Activated naive CD8-positive, alpha-beta T cell (primary cell): ENCODE data around the gene BIN2.
A peak's percentile ranks its signal among the peaks of the same experiment; 100 is the strongest.
"Not testable (repeated sequence)": the region's sequence is repeated elsewhere in the genome, so short reads cannot be mapped to it uniquely, and the experiment has no call there.

Experiments
- H3K27ac Mint-ChIP-seq: one replicate; pipeline ENCODE4 v1.8.0; 2021; ENCODE audit warnings: mixed read lengths
- H3K27me3 Mint-ChIP-seq: one replicate; pipeline ENCODE4 v1.8.0; 2021; ENCODE audit warnings: mixed read lengths
- H3K36me3 Mint-ChIP-seq: one replicate; pipeline ENCODE4 v1.8.0; 2021; ENCODE audit warnings: mixed read lengths
- H3K4me1 Mint-ChIP-seq: one replicate; pipeline ENCODE4 v1.8.0; 2021; ENCODE audit warnings: low read depth, mixed read lengths
- H3K4me3 Mint-ChIP-seq: one replicate; pipeline ENCODE4 v1.8.0; 2021; ENCODE audit warnings: mild to moderate bottlenecking, mixed read lengths
- H3K9me3 Mint-ChIP-seq: one replicate; pipeline ENCODE4 v1.8.0; 2021; ENCODE audit warnings: low read depth, mixed read lengths

Gene BIN2

DNA sequence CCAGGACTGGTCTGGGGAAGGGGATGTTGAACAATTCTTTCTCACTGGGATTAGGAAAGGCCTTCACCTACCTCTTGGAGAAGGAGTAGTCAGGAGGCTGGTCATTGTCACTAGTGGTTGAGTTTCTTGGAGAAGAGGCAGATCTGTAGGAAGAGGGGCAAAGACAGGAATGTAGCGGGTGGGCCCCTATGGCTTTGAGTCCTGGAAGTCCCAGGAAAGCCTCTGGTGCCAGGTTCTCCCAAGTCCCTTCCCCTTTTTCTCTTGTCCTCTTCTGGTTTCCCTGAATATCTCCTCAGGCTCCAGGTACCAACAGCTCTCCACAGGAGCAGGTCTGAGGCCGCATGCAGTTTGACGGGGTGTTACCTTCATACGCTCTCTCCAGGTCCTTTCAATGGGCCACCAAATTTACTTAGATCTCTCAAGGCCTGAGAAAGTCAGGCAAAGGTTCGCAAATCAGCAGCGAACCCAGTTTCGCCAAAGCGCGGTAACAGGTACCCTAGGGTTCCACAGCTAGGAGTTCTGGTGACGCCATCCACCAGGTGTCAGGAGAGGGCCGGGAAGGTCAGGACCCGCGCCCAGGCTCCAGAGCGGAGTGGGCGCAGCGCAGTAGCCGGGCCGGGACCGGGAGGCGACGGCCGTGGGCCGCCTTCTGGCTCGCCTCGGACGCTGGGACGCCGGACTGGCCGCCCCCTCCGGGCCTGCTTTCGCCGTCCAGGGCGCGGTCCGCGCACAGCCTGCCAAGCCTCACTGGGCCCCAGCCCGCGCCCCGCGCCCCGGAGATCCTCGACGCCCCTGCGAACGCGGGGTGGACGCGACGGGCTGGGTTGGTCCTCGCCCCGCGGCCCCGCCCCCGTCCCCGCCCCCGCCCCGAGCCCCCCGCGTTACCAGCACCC, 54.6 kb downstream of the BIN2 start:
- H3K4me3 Mint-ChIP-seq, result peak overlapping the region; percentile 83
- peaks cover 29% of the 10 kb centered on the region for H3K4me1 Mint-ChIP-seq
- H3K36me3 Mint-ChIP-seq, result peaks cover 2% of the 10 kb centered on the region
- no peaks in the 10 kb centered on the region for H3K27me3 Mint-ChIP-seq
- H3K27ac Mint-ChIP-seq, result peak overlapping the region; percentile 70
- no peaks in the 10 kb centered on the region for H3K9me3 Mint-ChIP-seq

DNA sequence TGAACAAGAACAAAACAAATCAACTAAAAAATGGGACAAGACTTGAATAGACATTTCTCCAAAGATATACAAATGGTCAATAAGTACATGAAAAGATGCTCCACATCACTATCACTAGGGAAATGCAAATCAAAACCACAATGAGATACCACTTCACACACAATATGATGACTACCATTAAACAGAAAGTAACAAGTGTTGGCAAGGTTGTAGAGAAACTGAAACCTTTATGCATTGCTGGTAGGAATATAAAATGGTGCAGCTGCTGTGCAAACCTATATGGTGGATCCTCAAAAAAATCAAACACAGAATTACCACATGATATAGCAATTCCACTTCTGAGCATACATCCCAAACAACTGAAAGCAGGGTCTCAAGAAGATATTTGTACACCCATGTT, 59.0 kb downstream of the BIN2 start:
- Mint-ChIP-seq H3K9me3 (no peaks in the 10 kb centered on the region), H3K4me1 (peaks cover 26% of the 10 kb centered on the region), H3K27me3 (no peaks in the 10 kb centered on the region), H3K27ac (no peak overlapping the region), H3K4me3 (no peak overlapping the region), H3K36me3 (peaks cover 2% of the 10 kb centered on the region)

DNA sequence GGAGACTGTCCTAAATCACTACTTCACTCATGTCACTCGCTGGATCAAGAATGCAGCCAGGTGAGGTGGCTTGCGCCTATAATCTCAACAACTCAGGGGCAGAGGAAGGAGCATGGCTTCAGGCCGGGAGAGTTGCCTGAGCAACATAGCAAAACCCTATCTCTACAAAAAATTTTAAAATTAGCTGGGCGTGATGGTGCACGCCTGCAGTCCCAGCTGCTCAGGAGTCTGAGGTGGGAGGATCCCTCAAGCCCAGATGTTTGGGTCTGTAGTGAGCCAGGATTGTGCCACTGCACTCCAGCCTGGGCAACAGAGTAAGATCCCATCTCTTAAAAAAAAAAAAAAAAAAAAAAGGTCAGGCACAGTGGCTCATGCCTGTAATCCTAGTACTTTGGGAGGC, 59.7 kb downstream of the BIN2 start:
- H3K9me3 Mint-ChIP-seq, result no peaks in the 10 kb centered on the region
- H3K27me3 Mint-ChIP-seq, result no peaks in the 10 kb centered on the region
- H3K27ac Mint-ChIP-seq, result no peak overlapping the region

DNA sequence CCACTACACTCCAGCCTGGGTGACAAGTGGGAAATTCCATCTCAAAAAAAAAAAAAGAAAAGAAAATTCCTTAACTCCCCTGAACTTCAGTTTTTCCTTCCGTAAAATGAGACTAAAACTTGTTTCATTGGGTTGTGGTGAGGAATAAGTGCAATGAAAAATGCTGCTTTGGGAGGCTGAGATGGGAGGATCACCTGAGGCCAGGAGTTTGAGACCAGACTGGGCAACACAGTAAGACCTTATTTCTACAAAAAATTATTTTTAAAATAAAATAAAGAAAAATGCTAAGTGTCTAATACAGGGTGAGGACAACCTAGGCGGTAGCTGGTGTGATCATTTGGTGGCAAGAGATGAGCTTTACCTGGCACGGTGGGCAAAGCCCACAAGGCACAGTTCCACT, 60.6 kb downstream of the BIN2 start:
- Mint-ChIP-seq H3K4me1 (peaks cover 19% of the 10 kb centered on the region), H3K9me3 (no peaks in the 10 kb centered on the region), H3K36me3 (peaks cover 2% of the 10 kb centered on the region), H3K27ac (no peak overlapping the region), H3K27me3 (no peaks in the 10 kb centered on the region), H3K4me3 (no peak overlapping the region)

More for the DNA sequence above, 59.7 kb downstream of the BIN2 start:
- Mint-ChIP-seq H3K4me1 (peaks cover 24% of the 10 kb centered on the region), H3K36me3 (peaks cover 2% of the 10 kb centered on the region), H3K4me3 (no peak overlapping the region)

DNA sequence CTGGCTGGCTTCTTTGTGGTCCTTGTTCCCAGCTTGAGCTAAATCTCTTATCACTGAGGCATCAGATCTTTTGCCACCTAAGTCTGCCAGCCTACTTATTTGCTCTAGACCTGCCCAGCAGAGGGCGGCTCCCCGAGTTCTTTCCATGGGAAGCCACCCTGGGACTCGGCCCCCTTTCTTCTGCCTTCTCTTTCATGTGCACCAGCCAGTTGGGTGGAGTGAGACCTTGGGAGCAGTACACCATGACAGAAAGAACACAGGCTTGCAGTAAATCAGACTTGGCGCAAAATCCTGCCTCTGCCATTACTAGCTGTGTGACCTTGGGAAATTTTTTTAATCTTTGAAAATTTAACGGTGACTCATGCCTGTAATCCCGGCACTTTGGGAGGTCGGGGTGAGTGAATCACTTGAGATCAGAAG, 61.2 kb downstream of the BIN2 start:
- Mint-ChIP-seq H3K4me1 (peaks cover 17% of the 10 kb centered on the region), H3K27ac (no peak overlapping the region), H3K27me3 (no peaks in the 10 kb centered on the region), H3K9me3 (no peaks in the 10 kb centered on the region), H3K36me3 (peaks cover 2% of the 10 kb centered on the region), H3K4me3 (no peak overlapping the region)

DNA sequence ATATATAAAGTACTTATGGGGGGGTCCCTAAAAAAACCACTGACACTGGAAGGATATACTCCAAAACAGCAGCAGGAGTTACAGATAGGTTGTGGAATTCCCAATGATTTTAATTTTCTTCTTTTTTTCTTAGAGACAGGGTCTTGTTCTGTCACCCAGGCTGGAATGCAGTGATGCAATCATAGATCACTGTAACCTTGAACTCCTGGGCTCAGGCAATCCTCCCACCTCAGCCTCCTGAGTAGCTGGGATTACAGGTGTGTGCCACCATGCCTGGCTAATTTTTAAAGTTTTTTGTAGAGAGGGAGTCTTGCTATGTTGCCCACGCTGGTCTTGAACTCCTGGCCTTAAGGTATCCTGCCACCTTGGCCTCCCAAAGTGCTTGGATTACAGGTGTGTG, 64.4 kb downstream of the BIN2 start:
- H3K27me3 Mint-ChIP-seq, H3K36me3 Mint-ChIP-seq, H3K9me3 Mint-ChIP-seq, H3K4me1 Mint-ChIP-seq, H3K4me3 Mint-ChIP-seq, H3K27ac Mint-ChIP-seq: not testable (repeated sequence)

DNA sequence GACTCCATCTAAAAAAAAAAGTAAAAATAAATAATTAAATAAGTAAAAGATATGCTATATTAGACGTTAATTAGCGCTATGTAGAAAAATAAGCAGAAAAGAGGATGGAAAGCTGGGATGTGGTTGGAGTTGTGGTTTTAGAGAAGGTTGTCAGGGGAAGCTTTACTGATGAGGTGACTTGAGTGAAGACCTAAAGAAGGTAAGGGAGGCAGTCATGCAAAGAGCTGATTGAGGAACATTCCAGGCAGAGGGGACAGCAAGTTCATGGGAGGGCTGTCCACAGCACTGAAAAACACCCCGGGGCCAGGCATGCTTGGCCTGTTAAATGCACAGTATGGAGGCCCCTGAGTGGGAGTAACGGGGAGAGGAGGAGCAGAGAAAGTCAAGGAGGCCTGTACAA, 69.4 kb downstream of the BIN2 start:
- no peaks in the 10 kb centered on the region for H3K4me1 Mint-ChIP-seq
- no peaks in the 10 kb centered on the region for H3K36me3 Mint-ChIP-seq
- no peaks in the 10 kb centered on the region for H3K9me3 Mint-ChIP-seq
- H3K4me3 Mint-ChIP-seq, result no peak overlapping the region
- H3K27ac Mint-ChIP-seq, result no peak overlapping the region
- H3K27me3 Mint-ChIP-seq, result no peaks in the 10 kb centered on the region

DNA sequence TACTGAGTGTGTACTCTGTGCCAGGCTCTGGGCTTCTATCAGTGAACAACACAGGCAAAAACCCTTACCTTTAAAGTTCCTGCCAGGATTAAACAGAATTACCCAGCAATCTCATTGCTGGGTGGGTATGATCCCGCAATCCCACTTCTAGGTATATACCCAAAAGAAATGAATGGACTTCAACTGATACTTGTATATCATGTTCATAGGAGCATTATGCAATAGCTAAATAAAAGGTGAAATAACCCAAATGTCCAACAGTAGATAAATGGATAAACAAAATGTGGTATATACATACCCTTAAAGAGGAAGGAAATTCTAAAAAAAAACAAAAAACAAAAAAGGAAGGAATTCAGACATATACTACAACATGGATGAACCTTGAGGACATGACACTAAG, 70.7 kb downstream of the BIN2 start:
- Mint-ChIP-seq H3K27me3 (no peaks in the 10 kb centered on the region), H3K4me3 (no peak overlapping the region), H3K27ac (no peak overlapping the region), H3K36me3 (no peaks in the 10 kb centered on the region), H3K4me1 (peaks cover 4% of the 10 kb centered on the region), H3K9me3 (no peaks in the 10 kb centered on the region)

DNA sequence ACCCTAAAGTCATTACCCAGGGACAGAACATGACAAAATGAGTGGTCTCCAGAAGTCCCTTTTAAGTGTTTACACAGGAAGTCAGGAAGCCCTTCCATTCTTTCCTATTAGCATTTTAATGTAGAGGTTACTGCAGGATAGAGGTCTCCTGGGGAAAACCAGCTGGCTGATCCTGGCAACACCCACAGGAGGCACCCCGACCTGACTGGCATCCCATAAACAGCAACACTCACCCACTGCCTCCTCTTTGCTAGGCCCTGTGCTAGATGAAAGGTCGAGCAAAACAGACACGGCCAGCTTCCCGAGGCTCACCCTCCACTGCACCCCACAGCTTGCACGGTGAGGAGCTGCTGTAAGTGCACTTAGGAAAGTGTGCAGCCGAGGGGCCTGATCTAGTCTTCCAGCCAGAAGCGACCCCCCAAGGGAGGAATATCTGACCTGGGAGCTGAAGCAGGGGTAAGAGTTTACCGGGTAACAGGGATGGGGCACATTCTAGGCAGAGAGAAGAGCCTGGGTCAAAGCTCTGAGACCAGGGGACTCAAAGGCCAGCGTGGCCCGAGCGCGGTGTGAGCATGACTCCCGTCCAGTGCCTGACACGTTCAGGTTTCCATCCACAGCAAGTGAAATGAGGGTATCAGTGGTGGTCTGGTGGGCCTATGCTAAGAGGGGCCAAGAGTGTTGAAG, 76.3 kb downstream of the BIN2 start:
- H3K4me3 Mint-ChIP-seq, result no peak overlapping the region
- H3K27ac Mint-ChIP-seq, result peak overlapping the region; percentile 61
- peaks cover 6% of the 10 kb centered on the region for H3K36me3 Mint-ChIP-seq
- no peaks in the 10 kb centered on the region for H3K9me3 Mint-ChIP-seq
- H3K4me1 Mint-ChIP-seq, result peaks cover 49% of the 10 kb centered on the region
- H3K27me3 Mint-ChIP-seq, result no peaks in the 10 kb centered on the region

DNA sequence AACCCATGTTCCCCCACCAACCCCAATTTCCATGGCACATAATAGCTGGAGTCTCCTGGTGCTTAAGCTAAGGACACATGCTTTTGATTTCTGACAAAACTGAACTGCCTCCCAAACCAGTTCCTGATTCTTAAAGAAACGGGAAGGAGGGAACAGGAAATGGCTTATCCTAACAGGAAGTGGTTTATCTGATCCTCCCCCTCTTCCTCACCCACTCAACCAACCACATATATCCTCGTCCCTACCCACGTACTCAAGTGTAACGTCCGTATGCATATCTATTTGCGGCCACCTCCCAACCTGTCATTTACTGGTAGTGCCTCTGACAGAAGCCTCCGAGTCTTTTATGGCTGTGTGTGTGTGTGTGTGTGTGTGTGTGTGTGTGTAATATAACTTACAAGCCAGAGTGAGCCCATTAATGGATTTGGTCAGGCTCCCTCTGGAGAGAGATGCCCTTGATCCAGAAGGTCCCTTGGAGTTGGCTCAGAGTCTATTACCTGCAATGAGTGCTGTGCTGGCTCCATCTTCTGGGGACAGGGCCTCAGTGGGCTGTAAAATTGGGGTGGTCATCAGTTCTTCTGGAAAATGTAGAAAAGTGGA, 77.6 kb downstream of the BIN2 start:
- Mint-ChIP-seq H3K27me3 (no peaks in the 10 kb centered on the region), H3K4me1 (peaks cover 59% of the 10 kb centered on the region), H3K36me3 (peaks cover 6% of the 10 kb centered on the region), H3K4me3 (peak overlapping the region; percentile 38), H3K9me3 (no peaks in the 10 kb centered on the region), H3K27ac (peak overlapping the region; percentile 41)

DNA sequence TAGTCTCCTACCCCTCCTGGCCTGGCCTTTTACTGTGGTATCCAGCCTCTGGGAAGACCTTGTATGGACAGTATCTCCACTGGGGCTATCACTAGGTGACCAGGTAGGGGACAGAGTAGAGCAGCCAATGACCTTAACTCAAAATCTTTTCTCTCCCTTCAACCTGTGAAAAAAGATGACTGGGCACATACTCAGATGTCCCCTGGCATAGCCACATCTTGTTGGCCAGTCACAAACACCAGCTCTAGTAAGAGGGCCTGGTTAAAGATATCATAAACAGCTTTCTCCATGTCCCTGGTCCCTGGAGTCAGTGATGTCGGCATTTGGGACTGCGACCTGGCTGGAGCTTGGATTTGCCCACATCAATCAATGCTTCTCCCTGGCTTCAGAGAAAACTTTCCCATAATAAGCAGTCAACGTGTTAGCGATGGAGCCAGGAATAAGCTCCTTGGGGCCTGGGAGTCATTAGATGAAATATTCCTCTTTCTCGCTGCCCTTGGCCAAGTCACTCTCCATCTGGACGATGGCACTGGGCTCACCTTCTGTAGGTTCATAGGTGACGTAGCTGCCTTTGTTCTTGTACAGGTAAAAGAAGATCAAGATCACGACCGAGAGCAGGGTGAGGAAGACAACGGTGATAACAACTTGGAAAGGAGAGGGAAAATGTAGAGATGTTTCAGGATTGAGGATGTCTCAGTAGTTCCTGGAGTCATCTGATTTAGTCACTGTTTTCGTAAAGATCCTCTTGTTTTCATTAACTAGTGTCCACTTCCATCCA, 78.3 kb downstream of the BIN2 start:
- peak overlapping the region; percentile 41 for H3K27ac Mint-ChIP-seq
- peaks cover 66% of the 10 kb centered on the region for H3K4me1 Mint-ChIP-seq
- peaks cover 6% of the 10 kb centered on the region for H3K36me3 Mint-ChIP-seq
- H3K4me3 Mint-ChIP-seq, result peak overlapping the region; percentile 48
- H3K9me3 Mint-ChIP-seq, result no peaks in the 10 kb centered on the region
- H3K27me3 Mint-ChIP-seq, result no peaks in the 10 kb centered on the region

DNA sequence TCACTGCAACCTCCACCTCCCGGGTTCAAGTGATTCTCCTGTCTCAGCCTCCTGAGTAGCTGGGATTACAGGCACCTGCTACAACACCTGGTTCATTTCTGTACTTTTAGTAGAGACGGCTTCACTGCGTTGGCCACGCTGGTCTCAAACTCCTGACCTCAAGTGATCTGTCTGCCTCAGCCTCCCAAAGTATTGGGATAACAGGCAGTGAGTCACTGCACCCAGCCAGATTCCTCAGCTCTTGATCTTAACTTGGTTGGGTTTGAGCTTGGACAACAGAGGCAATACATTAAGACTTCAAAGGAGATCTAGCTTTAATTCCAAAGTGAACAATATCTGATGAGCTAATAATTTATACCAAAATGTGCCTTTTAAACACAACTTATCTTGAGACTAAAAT, 79.7 kb downstream of the BIN2 start:
- no peaks in the 10 kb centered on the region for H3K9me3 Mint-ChIP-seq
- H3K4me1 Mint-ChIP-seq, result peaks cover 76% of the 10 kb centered on the region
- peak overlapping the region; percentile 74 for H3K27ac Mint-ChIP-seq
- no peak overlapping the region for H3K4me3 Mint-ChIP-seq
- no peaks in the 10 kb centered on the region for H3K27me3 Mint-ChIP-seq
- H3K36me3 Mint-ChIP-seq, result peaks cover 9% of the 10 kb centered on the region

DNA sequence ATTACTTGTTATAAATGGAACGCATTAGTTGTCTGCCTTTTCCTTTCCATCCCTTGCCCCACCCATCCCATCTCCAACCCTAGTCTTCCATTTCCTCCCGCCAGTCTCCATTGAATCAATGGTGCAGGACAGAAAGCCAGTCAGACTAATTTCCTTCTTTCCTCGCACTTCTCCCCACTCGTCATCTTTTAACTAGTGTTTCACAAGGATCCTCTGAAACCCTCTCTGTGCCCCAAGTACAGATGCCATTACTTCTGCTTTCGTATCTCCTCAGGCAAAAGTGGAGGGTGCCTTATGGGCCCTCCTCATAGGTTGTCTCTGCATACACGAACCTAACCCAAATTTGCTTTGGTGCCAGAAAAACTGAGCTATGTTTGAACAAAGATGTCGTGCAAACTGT, 81.1 kb downstream of the BIN2 start:
- Mint-ChIP-seq H3K36me3 (peaks cover 9% of the 10 kb centered on the region), H3K27ac (peak overlapping the region; percentile 31), H3K4me3 (no peak overlapping the region), H3K27me3 (no peaks in the 10 kb centered on the region), H3K4me1 (peaks cover 74% of the 10 kb centered on the region), H3K9me3 (no peaks in the 10 kb centered on the region)

DNA sequence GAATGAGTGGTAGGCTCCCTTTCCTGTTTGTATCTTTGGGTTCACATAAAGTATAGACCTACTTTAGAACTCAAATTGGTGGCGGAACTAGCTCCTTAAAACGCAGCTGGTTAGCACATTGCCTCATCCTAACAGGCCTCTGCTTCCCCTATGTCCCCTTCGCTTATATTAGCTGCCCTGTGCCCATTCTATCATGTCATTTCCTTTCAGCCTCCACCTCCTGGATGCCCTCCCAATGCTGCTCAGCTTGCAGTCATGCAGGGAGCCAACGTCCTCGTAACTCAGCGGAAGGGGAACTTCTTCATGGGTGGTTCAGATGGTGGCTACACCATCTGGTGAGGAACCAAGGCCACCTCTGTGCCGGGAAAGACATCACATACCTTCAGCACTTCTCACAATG, 81.9 kb downstream of the BIN2 start:
- Mint-ChIP-seq H3K9me3 (no peaks in the 10 kb centered on the region), H3K36me3 (peaks cover 9% of the 10 kb centered on the region), H3K27me3 (no peaks in the 10 kb centered on the region), H3K4me3 (peak overlapping the region; percentile 60), H3K27ac (peak overlapping the region; percentile 83), H3K4me1 (peaks cover 68% of the 10 kb centered on the region)

DNA sequence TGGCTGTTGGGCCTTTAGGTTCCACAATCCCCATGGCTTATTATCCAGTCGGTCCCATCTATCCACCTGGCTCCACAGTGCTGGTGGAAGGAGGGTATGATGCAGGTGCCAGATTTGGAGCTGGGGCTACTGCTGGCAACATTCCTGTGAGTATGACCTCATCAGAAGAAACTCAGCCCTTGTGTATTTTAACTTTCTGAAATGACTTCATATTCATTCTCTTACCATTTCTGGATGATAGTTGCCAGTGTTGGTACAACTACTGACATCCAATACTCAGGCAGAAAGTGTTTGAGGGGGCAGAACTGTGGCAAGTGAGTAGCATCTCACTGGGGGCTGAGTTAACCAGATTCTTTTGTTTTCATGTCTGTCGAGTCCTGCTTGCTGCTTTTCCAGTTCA, 83.0 kb downstream of the BIN2 start:
- H3K4me1 Mint-ChIP-seq, result peaks cover 58% of the 10 kb centered on the region
- H3K36me3 Mint-ChIP-seq, result peaks cover 9% of the 10 kb centered on the region
- H3K4me3 Mint-ChIP-seq, result peak overlapping the region; percentile 97
- H3K27me3 Mint-ChIP-seq, result no peaks in the 10 kb centered on the region
- no peaks in the 10 kb centered on the region for H3K9me3 Mint-ChIP-seq
- H3K27ac Mint-ChIP-seq, result peak overlapping the region; percentile 79
